SH-SY5Y (cell line): ENCODE results near the gene IPO4.

Experiments used
- GATA2 ChIP-seq: IDR thresholded peaks from 2 replicates; pipeline ENCODE4 v1.6.1; 2011; ENCODE audit warnings: mild to moderate bottlenecking, low read depth, low read length
- GATA3 ChIP-seq: IDR thresholded peaks from 2 replicates; pipeline ENCODE4 v1.6.1; 2011; ENCODE audit warnings: low read depth, mild to moderate bottlenecking, low read length, moderate library complexity

- TF ChIP-seq GATA2 (no peak), GATA3 (no peak)
Measured at GRCh38 chr14:24182110-24182882, 6.3 kb downstream of the IPO4 start.
